OCI-LY3 (cell line): ENCODE measurements around the gene UNC5B.
"Not testable (repeated sequence)": the region's sequence is repeated elsewhere in the genome, so short reads cannot be mapped to it uniquely, and the experiment has no call there.

Experiments used
- H2AFZ ChIP-seq: fragments of 200-600, 300-600 bp; shearing (Covaris generic); 2 replicates; pipeline ENCODE4 v1.6.0; 2014; ENCODE audit warnings: antibody characterized with exemption, low read depth, low read length
- H3K27ac ChIP-seq: fragments of 200-600, 300-600 bp; sonication (generic); 2 replicates; pipeline ENCODE4 v1.5.1; 2014; ENCODE audit warnings: mild to moderate bottlenecking, low read length, moderate library complexity, mixed read lengths
- H3K27me3 ChIP-seq: fragments of 200-600, 300-600 bp; sonication (generic); 2 replicates; pipeline ENCODE4 v1.6.1; 2014; ENCODE audit warnings: low read depth, low read length, mixed read lengths
- H3K36me3 ChIP-seq: fragments of 200-600, 300-600 bp; sonication (generic); replicated peaks from 2 replicates; pipeline ENCODE3; 2014; ENCODE audit warnings: low read depth, low read length, mixed read lengths
- H3K4me1 ChIP-seq: fragments of 300-600, 200-600 bp; sonication (generic); 2 replicates; pipeline ENCODE4 v1.6.1; 2014; ENCODE audit warnings: low read length, mixed read lengths
- H3K4me2 ChIP-seq: fragments of 200-600, 300-600 bp; sonication (generic); 2 replicates; pipeline ENCODE4 v1.6.1; 2014; ENCODE audit warnings: low read length, mixed read lengths
- H3K4me3 ChIP-seq: fragments of 300-600, 200-600 bp; sonication (generic); 2 replicates; pipeline ENCODE4 v1.5.1; 2014; ENCODE audit warnings: antibody characterized with exemption, mild to moderate bottlenecking, low read length, moderate library complexity
- H3K79me2 ChIP-seq: fragments of 300-600, 200-600 bp; shearing (Covaris generic); 2 replicates; pipeline ENCODE4 v1.6.1; 2014; ENCODE audit warnings: mild to moderate bottlenecking, low read length, mixed read lengths
- H3K9ac ChIP-seq: fragments of 300-600, 200-600 bp; shearing (Covaris generic); 2 replicates; pipeline ENCODE4 v1.6.0; 2014; ENCODE audit warnings: mild to moderate bottlenecking, low read length, moderate library complexity
- H3K9me3 ChIP-seq: fragments of 200-600, 300-600 bp; shearing (Covaris generic); 2 replicates; pipeline ENCODE4 v1.6.1; 2014; ENCODE audit warnings: low read length, mixed read lengths; ENCODE audit not compliant: insufficient read depth
- H4K20me1 ChIP-seq: fragments of 200-600, 300-600 bp; sonication (generic); 2 replicates; pipeline ENCODE4 v1.6.1; 2016; ENCODE audit warnings: low read length, mixed read lengths; ENCODE audit not compliant: insufficient read depth
- EZH2phosphoT487 ChIP-seq: fragments of 200-600 bp; shearing (Covaris generic); IDR thresholded peaks from 2 replicates; pipeline ENCODE4 v1.6.1; 2018; ENCODE audit warnings: antibody characterized with exemption, mixed run types, low read depth
- TF ChIP-seq, protein P1 (sequence below): fragments of 200-600, 300-600 bp; sonication (generic); IDR thresholded peaks from 2 replicates; pipeline ENCODE4 v1.5.1; 2014; ENCODE audit warnings: antibody characterized with exemption, low read length, low read depth

UNC5B gene

DNA sequence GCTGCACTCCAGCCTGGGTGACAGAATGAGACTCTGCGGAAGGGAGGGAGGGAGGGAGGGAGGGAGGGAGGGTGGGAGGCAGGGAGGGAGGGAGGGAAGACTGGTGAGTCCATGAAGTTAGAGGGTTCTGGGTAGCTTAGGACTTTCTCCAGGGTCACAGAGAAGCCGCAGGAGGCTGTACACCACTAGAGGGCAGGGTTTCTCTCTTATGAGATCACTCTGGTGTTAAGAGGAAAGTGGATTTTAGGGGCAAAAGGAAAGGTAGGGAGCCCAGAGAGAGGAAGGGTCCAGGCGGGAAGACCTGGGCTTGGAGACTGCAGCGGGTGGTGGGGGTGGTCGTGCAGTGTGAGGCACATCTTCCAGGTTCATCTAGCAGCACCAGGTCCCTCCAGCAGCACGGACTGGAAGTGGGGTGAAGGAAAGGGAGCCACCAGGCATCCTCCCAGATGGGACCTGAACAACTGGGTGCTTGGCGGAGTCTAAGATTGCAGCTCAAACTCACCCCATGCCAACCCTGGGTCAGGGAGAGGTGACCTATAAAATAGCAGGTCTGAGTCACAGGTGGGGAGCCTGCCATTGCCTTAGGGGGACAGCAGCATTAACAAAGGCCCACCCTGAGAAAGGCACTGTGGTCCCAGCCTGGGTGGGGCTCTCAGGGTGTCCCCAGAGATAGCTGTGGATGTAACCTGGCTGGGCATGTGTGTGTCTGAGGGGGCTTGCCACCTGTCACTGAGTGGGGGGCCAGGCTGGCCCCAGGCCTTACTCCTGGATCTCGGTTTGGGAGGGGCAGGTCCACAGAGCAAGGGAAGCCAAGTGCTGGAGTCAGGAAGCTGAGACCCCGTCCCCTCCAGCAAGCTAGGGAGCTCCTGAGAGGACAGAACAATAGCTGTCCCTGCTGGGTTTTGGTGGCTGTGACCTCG is 58.2 kb downstream of the UNC5B start:
- H3K27ac ChIP-seq: no peak overlapping the region
- no peak overlapping the region for H3K4me3 ChIP-seq
- TF ChIP-seq EZH2phosphoT487: no peak
- TF ChIP-seq, protein P1, sequence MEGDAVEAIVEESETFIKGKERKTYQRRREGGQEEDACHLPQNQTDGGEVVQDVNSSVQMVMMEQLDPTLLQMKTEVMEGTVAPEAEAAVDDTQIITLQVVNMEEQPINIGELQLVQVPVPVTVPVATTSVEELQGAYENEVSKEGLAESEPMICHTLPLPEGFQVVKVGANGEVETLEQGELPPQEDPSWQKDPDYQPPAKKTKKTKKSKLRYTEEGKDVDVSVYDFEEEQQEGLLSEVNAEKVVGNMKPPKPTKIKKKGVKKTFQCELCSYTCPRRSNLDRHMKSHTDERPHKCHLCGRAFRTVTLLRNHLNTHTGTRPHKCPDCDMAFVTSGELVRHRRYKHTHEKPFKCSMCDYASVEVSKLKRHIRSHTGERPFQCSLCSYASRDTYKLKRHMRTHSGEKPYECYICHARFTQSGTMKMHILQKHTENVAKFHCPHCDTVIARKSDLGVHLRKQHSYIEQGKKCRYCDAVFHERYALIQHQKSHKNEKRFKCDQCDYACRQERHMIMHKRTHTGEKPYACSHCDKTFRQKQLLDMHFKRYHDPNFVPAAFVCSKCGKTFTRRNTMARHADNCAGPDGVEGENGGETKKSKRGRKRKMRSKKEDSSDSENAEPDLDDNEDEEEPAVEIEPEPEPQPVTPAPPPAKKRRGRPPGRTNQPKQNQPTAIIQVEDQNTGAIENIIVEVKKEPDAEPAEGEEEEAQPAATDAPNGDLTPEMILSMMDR: peak; percentile 60
- no peaks in the 10 kb centered on the region for H3K79me2 ChIP-seq
- H3K4me1 ChIP-seq: no peaks in the 10 kb centered on the region
- no peak overlapping the region for H3K4me2 ChIP-seq
- H3K9me3 ChIP-seq: no peaks in the 10 kb centered on the region
- H3K9ac ChIP-seq: no peak overlapping the region
- H3K27me3 ChIP-seq: no peaks in the 10 kb centered on the region
- no peaks in the 10 kb centered on the region for H4K20me1 ChIP-seq
- no peaks in the 10 kb centered on the region for H3K36me3 ChIP-seq
- H2AFZ ChIP-seq: no peak overlapping the region

DNA sequence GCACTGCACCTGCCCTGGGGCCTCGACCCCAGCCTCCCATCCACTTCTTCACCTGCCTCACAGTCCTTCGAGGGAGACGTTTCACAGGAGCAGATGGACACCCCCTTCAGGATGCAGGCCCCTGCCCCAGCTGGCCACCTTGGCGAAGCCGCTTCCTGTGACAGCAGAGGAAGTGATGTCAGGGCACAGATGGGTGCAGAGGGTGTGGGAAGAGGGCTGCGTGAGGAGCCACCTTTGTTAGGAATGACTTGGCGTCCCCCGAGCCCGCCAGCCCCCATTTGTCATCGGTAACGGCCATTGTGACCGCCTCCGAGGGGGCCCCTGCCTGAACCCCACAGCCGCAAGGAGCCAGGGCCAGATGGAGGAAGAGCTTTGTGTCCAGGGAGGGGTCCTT is 59.3 kb downstream of the UNC5B start:
- no peaks in the 10 kb centered on the region for H3K9me3 ChIP-seq
- no peaks in the 10 kb centered on the region for H4K20me1 ChIP-seq
- no peak overlapping the region for H2AFZ ChIP-seq
- no peaks in the 10 kb centered on the region for H3K27me3 ChIP-seq
- H3K36me3 ChIP-seq: no peaks in the 10 kb centered on the region
- H3K4me3 ChIP-seq: no peak overlapping the region
- H3K27ac ChIP-seq: no peak overlapping the region
- no peak overlapping the region for H3K9ac ChIP-seq
- H3K79me2 ChIP-seq: no peaks in the 10 kb centered on the region
- no peak overlapping the region for H3K4me2 ChIP-seq
- no peaks in the 10 kb centered on the region for H3K4me1 ChIP-seq
- TF ChIP-seq, protein P1: no peak
- TF ChIP-seq EZH2phosphoT487: no peak

DNA sequence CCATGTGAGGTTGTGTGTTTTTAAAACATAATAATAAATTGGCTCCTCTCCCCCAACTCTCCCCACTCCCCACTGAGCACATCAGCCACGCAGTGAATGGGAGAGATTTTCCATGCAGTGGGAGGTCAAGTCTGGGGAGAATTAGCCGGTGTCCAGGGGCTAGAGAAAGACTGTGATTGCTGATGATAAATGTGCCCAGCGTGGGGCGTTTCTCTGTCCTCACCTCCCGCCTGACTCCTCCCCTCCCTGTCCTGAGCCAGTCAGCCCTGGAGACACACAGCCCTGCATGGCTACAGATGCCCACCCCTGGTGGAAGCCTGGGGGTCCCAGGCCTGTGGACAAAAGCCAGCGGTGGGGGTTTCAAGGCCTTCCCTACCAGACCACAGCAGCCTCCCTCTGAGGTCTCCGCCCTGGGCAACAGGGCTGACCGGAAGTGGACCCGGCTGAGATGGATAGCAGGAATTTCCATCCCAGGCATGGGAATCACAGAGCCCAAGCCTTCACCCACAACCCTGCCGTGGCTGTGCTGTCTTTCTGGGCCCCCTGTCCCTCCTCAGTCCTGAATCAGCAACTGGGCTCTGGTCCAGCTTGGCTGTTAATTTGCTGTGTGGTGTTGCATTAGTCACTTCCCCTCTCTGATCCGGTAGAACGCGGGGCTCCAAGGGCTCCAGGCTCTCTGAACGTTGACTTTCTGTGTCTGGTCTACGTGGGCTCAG is 59.8 kb downstream of the UNC5B start:
- Histone ChIP-seq H3K9me3 (no peaks in the 10 kb centered on the region), H3K27me3 (no peaks in the 10 kb centered on the region), H3K9ac (no peak overlapping the region), H4K20me1 (no peaks in the 10 kb centered on the region), H3K36me3 (no peaks in the 10 kb centered on the region), H3K79me2 (no peaks in the 10 kb centered on the region), H3K4me3 (no peak overlapping the region), H3K27ac (no peak overlapping the region), H3K4me2 (no peak overlapping the region), H3K4me1 (no peaks in the 10 kb centered on the region), H2AFZ (no peak overlapping the region)
- TF ChIP-seq EZH2phosphoT487: no peak
- TF ChIP-seq, protein P1: no peak

DNA sequence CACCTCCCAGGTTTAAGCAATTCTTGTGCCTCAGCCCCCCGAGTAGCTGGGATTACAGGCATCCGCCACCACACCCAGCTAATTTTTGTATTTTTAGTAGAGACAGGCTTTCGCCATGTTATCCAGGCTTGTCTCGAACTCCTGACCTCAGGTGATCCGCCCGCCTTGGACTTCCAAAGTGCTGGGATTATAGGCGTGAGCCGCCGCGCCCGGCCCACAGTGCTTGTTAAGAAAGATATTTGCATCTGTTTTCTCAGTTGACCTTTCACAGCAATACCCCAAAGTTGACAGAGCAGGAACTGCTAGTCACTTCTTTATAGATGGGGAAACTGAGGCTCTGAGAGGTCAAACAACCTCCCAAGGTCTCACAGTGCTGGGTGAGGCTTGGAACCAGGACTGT is 60.6 kb downstream of the UNC5B start:
- not testable (repeated sequence) for H4K20me1 ChIP-seq, H3K27ac ChIP-seq, H3K4me1 ChIP-seq, H3K79me2 ChIP-seq, H3K4me2 ChIP-seq, H3K27me3 ChIP-seq, H3K9me3 ChIP-seq, H3K4me3 ChIP-seq, H3K9ac ChIP-seq, H2AFZ ChIP-seq, H3K36me3 ChIP-seq
